ENCODE data around the gene PLSCR5. TPM values are rescaled to one million over a fixed set of nuclear protein-coding genes. Genes with fewer than 3 reads are reported as not detected.
A peak's percentile ranks its signal among the peaks of the same experiment; 100 is the strongest.

PLSCR5 gene
- total RNA-seq, 4 donors from 2014 or later = not detected

DNA sequence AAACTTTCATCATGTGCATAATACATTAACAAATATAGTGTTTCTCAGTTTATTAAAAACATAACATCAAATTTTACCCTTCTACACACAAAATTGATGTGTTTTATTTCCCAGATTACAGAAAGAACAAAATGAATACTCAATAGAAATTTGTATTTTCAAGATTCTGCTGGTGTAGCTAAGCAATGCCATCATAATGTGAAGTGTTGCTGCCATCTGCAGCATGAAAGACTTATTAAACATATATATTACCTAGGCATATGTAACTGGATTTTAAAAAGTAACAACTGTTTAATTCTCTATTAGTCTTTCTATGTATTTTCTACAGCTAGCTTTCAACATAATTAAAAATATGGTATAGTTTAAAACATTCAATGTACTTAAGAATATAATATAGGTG is 27.5 kb downstream of the PLSCR5 start:
- TF ChIP-seq POLR2AphosphoS5 (IDR thresholded peaks at IDR 0.05) (no peak), EP300 (IDR thresholded peaks at IDR 0.05; ENCODE audit: low read depth) (no peak), POLR2A (IDR thresholded peaks at IDR 0.05) (no peak)
- TF ChIP-seq, protein P1, sequence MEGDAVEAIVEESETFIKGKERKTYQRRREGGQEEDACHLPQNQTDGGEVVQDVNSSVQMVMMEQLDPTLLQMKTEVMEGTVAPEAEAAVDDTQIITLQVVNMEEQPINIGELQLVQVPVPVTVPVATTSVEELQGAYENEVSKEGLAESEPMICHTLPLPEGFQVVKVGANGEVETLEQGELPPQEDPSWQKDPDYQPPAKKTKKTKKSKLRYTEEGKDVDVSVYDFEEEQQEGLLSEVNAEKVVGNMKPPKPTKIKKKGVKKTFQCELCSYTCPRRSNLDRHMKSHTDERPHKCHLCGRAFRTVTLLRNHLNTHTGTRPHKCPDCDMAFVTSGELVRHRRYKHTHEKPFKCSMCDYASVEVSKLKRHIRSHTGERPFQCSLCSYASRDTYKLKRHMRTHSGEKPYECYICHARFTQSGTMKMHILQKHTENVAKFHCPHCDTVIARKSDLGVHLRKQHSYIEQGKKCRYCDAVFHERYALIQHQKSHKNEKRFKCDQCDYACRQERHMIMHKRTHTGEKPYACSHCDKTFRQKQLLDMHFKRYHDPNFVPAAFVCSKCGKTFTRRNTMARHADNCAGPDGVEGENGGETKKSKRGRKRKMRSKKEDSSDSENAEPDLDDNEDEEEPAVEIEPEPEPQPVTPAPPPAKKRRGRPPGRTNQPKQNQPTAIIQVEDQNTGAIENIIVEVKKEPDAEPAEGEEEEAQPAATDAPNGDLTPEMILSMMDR (IDR thresholded peaks at IDR 0.05) = peak; percentile 38 to 50 (median 42)
- Histone ChIP-seq H3K4me3 (no peak overlapping the region), H3K4me1 (no peaks in the 10 kb centered on the region), H3K27ac (no peak overlapping the region), H3K36me3 (no peaks in the 10 kb centered on the region), H3K9me3 (peaks cover 0 to 4% of the 10 kb centered on the region in 2 donors), H3K27me3 (no peaks in the 10 kb centered on the region)
- peak; percentile 25 for DNase-seq
- intact Hi-C loops (cut with DNase I; ENCODE audit: low total_unique reads) (no loop called here), in situ Hi-C loops (cut with MboI; ENCODE audit: low pct_ligation_motif_present in 1 of 4, low pct_unique_long_range_greater_than_20kb in 1 of 4, low sequenced_read_pairs in 3 of 4) (loop anchor here (10.0 to 25.0 kb wide), 5 partner anchors 240 to 515 kb away; no protein-coding TSS in a partner anchor)

DNA sequence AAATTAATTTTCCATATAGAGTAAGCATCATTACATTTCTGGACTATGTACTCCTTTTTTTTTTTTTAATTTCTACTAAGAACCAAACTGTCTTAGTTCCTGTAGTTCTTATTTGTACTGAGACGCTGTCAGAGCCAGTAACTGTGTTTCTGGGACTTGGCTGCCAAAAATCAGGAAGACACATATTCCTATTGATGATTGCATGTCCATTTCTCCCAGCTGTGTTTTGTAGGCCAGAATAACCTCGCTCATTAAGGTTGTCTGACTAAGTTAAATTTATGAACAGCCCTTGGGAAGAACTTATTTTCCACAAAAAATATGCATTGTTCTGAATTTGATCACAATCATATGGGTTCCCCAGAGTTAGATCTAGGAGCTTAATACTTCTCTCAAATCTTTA is 29.5 kb downstream of the PLSCR5 start:
- Histone ChIP-seq H3K4me1 (no peaks in the 10 kb centered on the region), H3K27ac (no peak overlapping the region), H3K36me3 (no peaks in the 10 kb centered on the region), H3K27me3 (no peaks in the 10 kb centered on the region), H3K9me3 (no peaks in the 10 kb centered on the region), H3K4me3 (no peak overlapping the region)
- no peak for DNase-seq
- in situ Hi-C loops (cut with MboI; ENCODE audit: low pct_ligation_motif_present in 1 of 4, low pct_unique_long_range_greater_than_20kb in 1 of 4, low sequenced_read_pairs in 3 of 4) = loop anchor here (10.0 to 25.0 kb wide), 5 partner anchors 238 to 513 kb away; no protein-coding TSS in a partner anchor
- no peak for TF ChIP-seq EP300 (IDR thresholded peaks at IDR 0.05; ENCODE audit: low read depth)
- no peak for TF ChIP-seq POLR2A (IDR thresholded peaks at IDR 0.05)
- TF ChIP-seq, protein P1 (IDR thresholded peaks at IDR 0.05) = no peak
- no peak for TF ChIP-seq POLR2AphosphoS5 (IDR thresholded peaks at IDR 0.05)
- 76 to 81% methylated on average over 2 of the region's 2 CpGs for WGBS, 2 donors (ENCODE audit: low coverage in 1 of 2)
- intact Hi-C loops (cut with DNase I; ENCODE audit: low total_unique reads) = no loop called here

DNA sequence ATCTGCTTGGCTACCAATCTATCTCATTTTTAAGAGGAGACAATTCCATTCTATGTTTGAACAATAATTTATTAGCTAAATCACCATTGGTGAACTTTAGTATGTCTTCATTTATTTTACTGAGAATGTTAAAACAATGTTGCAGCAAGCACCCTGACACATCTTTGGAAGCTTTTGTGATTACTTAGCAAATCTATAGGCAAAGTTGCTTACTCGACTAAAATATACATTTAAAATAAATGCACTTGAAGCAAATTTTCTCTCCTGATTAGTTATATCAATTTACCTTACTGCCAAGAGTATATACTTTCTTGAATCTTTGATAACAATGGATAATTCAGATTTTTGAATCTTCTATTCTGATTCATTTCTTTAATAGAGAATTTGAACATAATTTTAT is 31.0 kb downstream of the PLSCR5 start:
- no peak overlapping the region for H3K27ac ChIP-seq
- intact Hi-C loops (cut with DNase I; ENCODE audit: low total_unique reads) (no loop called here), in situ Hi-C loops (cut with MboI; ENCODE audit: low pct_ligation_motif_present in 1 of 4, low pct_unique_long_range_greater_than_20kb in 1 of 4, low sequenced_read_pairs in 3 of 4) (loop anchor here in 2 of 4 donors (10.0 kb wide), 2 partner anchors 239 to 359 kb away; no protein-coding TSS in a partner anchor)
- 67 to 77% methylated on average over 1 of the region's 1 CpG for WGBS, 2 donors (ENCODE audit: low coverage in 1 of 2)
- H3K4me3 ChIP-seq = no peak overlapping the region
- H3K27me3 ChIP-seq = no peaks in the 10 kb centered on the region
- no peak for TF ChIP-seq POLR2A (IDR thresholded peaks at IDR 0.05)
- TF ChIP-seq EP300 (IDR thresholded peaks at IDR 0.05; ENCODE audit: low read depth) = no peak
- TF ChIP-seq POLR2AphosphoS5 (IDR thresholded peaks at IDR 0.05) = no peak
- TF ChIP-seq, protein P1 (IDR thresholded peaks at IDR 0.05) = no peak
- H3K4me1 ChIP-seq = no peaks in the 10 kb centered on the region
- H3K9me3 ChIP-seq = no peaks in the 10 kb centered on the region
- DNase-seq = no peak
- no peaks in the 10 kb centered on the region for H3K36me3 ChIP-seq

DNA sequence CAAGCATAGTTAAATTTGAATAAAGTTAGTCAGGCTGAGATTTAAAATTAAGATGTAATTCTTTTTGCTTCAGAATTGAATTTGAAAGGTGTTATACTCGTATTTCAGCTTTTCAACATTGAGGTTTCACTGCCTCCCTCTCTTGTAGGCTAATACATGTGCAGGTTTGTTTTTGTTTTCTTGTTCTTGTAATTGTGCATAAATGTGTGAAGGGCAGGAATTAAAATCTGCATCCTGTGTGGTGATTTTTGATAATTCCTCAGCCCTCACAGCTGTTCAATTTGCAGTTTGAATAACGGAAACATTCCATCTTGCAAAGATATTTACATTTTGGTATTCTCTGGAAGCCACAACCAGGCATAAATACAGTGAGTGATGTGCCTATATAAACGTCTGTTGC is 35.8 kb downstream of the PLSCR5 start:
- no peaks in the 10 kb centered on the region for H3K4me1 ChIP-seq
- no peak overlapping the region for H3K27ac ChIP-seq
- no peaks in the 10 kb centered on the region for H3K9me3 ChIP-seq
- no peak overlapping the region for H3K4me3 ChIP-seq
- H3K27me3 ChIP-seq = no peaks in the 10 kb centered on the region
- in situ Hi-C loops (cut with MboI; ENCODE audit: low pct_ligation_motif_present in 1 of 4, low pct_unique_long_range_greater_than_20kb in 1 of 4, low sequenced_read_pairs in 3 of 4) = no loop called here
- DNase-seq = no peak
- 56 to 72% methylated on average over 3 of the region's 3 CpGs for WGBS, 2 donors (ENCODE audit: low coverage in 1 of 2)
- H3K36me3 ChIP-seq = no peaks in the 10 kb centered on the region
- intact Hi-C loops (cut with DNase I; ENCODE audit: low total_unique reads) = no loop called here
- TF ChIP-seq, protein P1 (IDR thresholded peaks at IDR 0.05) = no peak
- no peak for TF ChIP-seq POLR2A (IDR thresholded peaks at IDR 0.05)

All from transverse colon (tissue), 4 donors.